ENCODE data around the gene MUC13. TPM values are rescaled to one million over a fixed set of nuclear protein-coding genes. Genes with fewer than 3 reads are reported as not detected.

The MUC13 gene
- total RNA-seq (2021) (0.22 to 0.34 TPM in 2 of 3 replicates, not detected in the other), Bru-seq, nascent RNA (percentile 1 among the genes with signal in this experiment)
- long read RNA-seq, experiment 1: 0 reads
- long read RNA-seq, experiment 2: 0 reads
- long read RNA-seq, experiment 3: 0 reads

GRCh38 chr3:124934577-124934976 is at the start of gene MUC13:
TSS of gene MUC13 (minus strand) at chr3:124934751. CDS start at chr3:124934712, 39 bp downstream.
- TF ChIP-seq NR2C2 (CRISPR knock-in tag; IDR thresholded peaks at IDR 0.05) (no peak), JAZF1 (CRISPR knock-in tag; IDR thresholded peaks at IDR 0.05) (no peak), HMGXB4 (CRISPR knock-in tag; IDR thresholded peaks at IDR 0.05) (no peak), ZNF219 (CRISPR knock-in tag; IDR thresholded peaks at IDR 0.05; ENCODE audit: borderline replicate concordance) (no peak), AFF4 (CRISPR knock-in tag; IDR thresholded peaks at IDR 0.05; ENCODE audit: borderline replicate concordance) (no peak), IRF2 (CRISPR knock-in tag; IDR thresholded peaks at IDR 0.05; ENCODE audit: borderline replicate concordance, low read depth) (no peak), RORB (CRISPR knock-in tag; IDR thresholded peaks at IDR 0.05) (no peak), USF1 (CRISPR knock-in tag; IDR thresholded peaks at IDR 0.05) (no peak), SOX15 (CRISPR knock-in tag; IDR thresholded peaks at IDR 0.05) (no peak), MLX (CRISPR knock-in tag; IDR thresholded peaks at IDR 0.05) (no peak), PREB (CRISPR knock-in tag; IDR thresholded peaks at IDR 0.05; ENCODE audit: borderline replicate concordance) (no peak), ZMAT4 (CRISPR knock-in tag; IDR thresholded peaks at IDR 0.05) (no peak)
- Mint-ChIP-seq H3K9me3 (peaks cover 3% of the 10 kb centered on the region), H3K4me3 (no peak within 1 kb of the TSS), H3K36me3 (no peaks in the 10 kb centered on the region), H3K4me1 (no peaks in the 10 kb centered on the region), H3K27ac (no peak within 1 kb of the TSS), H3K27me3 (ENCODE audit: low read depth) (no peaks in the 10 kb centered on the region)
- ATAC-seq: no peak
- DNase-seq (ENCODE audit: low spot score): no peak
- ChIA-PET CTCF (interaction anchor here (1.0 to 1.1 kb wide), 2 partner anchors 174 to 220 kb away, joined by 3 read pairs; no protein-coding TSS in a partner anchor), POLR2A (no interaction called here)

GRCh38 chr3:124982855-124983254 is 48.3 kb upstream of the MUC13 start:
- H3K4me3 Mint-ChIP-seq: no peak overlapping the region
- no peak for TF ChIP-seq GRHL2 (CRISPR knock-in tag; IDR thresholded peaks at IDR 0.05; ENCODE audit: insufficient replicate concordance, severe bottlenecking)
- no peak for TF ChIP-seq MLX (CRISPR knock-in tag; IDR thresholded peaks at IDR 0.05)
- TF ChIP-seq GTF2I (CRISPR knock-in tag; conservative IDR thresholded peaks at IDR 0.05): no peak
- no peak for TF ChIP-seq ATF2 (CRISPR knock-in tag; IDR thresholded peaks at IDR 0.05; ENCODE audit: borderline replicate concordance, low read depth)
- no peak for TF ChIP-seq CDX4 (CRISPR knock-in tag; IDR thresholded peaks at IDR 0.05; ENCODE audit: borderline replicate concordance)
- no peak for TF ChIP-seq ESRRA (CRISPR knock-in tag; IDR thresholded peaks at IDR 0.05; ENCODE audit: borderline replicate concordance)
- TF ChIP-seq MYBL2 (CRISPR knock-in tag; IDR thresholded peaks at IDR 0.05): no peak
- no peak for TF ChIP-seq PRRX2 (CRISPR knock-in tag; IDR thresholded peaks at IDR 0.05)
- no peak for TF ChIP-seq SMAD4 (CRISPR knock-in tag; IDR thresholded peaks at IDR 0.05)
- no peak for TF ChIP-seq EMX1 (CRISPR knock-in tag; IDR thresholded peaks at IDR 0.05)
- TF ChIP-seq JUN (CRISPR knock-in tag; IDR thresholded peaks at IDR 0.05): no peak
- TF ChIP-seq NR3C1 (CRISPR knock-in tag; conservative IDR thresholded peaks at IDR 0.05; ENCODE audit: low read depth): no peak

More at GRCh38 chr3:124982855-124983254, 48.3 kb upstream of the MUC13 start:
- Mint-ChIP-seq H3K4me1 (no peaks in the 10 kb centered on the region), H3K36me3 (peaks cover 5% of the 10 kb centered on the region), H3K27me3 (ENCODE audit: low read depth) (no peaks in the 10 kb centered on the region), H3K9me3 (peaks cover under 1% of the 10 kb centered on the region; the same call in 1 of the 2 replicates), H3K27ac (no peak overlapping the region)
- POLR2A ChIA-PET: no interaction called here
- no peak for DNase-seq (ENCODE audit: low spot score)
- CTCF ChIA-PET: interaction anchor here (0.6 to 1.1 kb wide), 4 partner anchors 12 to 222 kb away, joined by 3 to 5 read pairs (median 3); no protein-coding TSS in a partner anchor
- no peak for ATAC-seq

Measured in WTC11 (cell line).